Spinal cord (tissue), 10 donors: ENCODE measurements around the gene SMG9. TPM values are rescaled to one million over a fixed set of nuclear protein-coding genes. Genes with fewer than 3 reads are reported as not detected.
A peak's percentile ranks its signal among the peaks of the same experiment; 100 is the strongest.
"Not testable (repeated sequence)": the region's sequence is repeated elsewhere in the genome, so short reads cannot be mapped to it uniquely, and the experiment has no call there.

ENCODE experiments used
- DNase-seq, 6 donors: peaks; one replicate each; pipeline versions ENCODE4 v3.0.0 to v3.0.0-alpha.2; 2013 to 2015; ENCODE audit warnings: low spot score in 6 of 6, low read depth in 4 of 6
- H3K27ac ChIP-seq: one replicate; pipeline ENCODE4 v1.5.1; 2013; ENCODE audit warnings: low read depth, low read length, control low read depth
- H3K27me3 ChIP-seq: one replicate; pipeline ENCODE4 v1.6.1; 2013; ENCODE audit warnings: low read length; ENCODE audit not compliant: control insufficient read depth, insufficient read depth
- H3K36me3 ChIP-seq: one replicate; pipeline ENCODE4 v1.6.1; 2013; ENCODE audit warnings: low read length; ENCODE audit not compliant: control insufficient read depth, insufficient read depth
- H3K4me1 ChIP-seq: one replicate; pipeline ENCODE4 v1.6.1; 2013; ENCODE audit warnings: low read length; ENCODE audit not compliant: control insufficient read depth, insufficient read depth
- H3K4me3 ChIP-seq: one replicate; pipeline ENCODE4 v1.5.1; 2013; ENCODE audit warnings: low read depth, low read length, control low read depth
- H3K9me3 ChIP-seq: one replicate; pipeline ENCODE4 v1.6.1; 2013; ENCODE audit warnings: low read length; ENCODE audit not compliant: control insufficient read depth, insufficient read depth
- WGBS: methylation state at CpG from one replicate; pipeline ENCODE4 v1.1.5; 2013; ENCODE audit warnings: missing lambda C conversion rate; ENCODE audit not compliant: insufficient coverage; 5-methylcytosine and 5-hydroxymethylcytosine counted together
- polyA plus RNA-seq, 2 donors: library from polyadenylated mRNA; unstranded; fragments of 120-200 nt; gene quantifications; one replicate each; pipeline ENCODE4 v1.2.1, GENCODE V29; 2013; ENCODE audit not compliant: insufficient read length in 2 of 2
- total RNA-seq, 2 donors: library from RNA; depleted of rRNA in 1 of 2; stranded (reverse); fragments of 120-200 nt in 1 of 2; fragments of >200 nt in 1 of 2; gene quantifications; one replicate each; pipeline versions ENCODE4 v1.2.3 to v1.2.4, GENCODE V29; 2013 to 2014
- donor health status: healthy.

SMG9 gene
- total and polyA plus RNA-seq, 4 donors: 9.2 to 110 (median 56.6) TPM

DNA sequence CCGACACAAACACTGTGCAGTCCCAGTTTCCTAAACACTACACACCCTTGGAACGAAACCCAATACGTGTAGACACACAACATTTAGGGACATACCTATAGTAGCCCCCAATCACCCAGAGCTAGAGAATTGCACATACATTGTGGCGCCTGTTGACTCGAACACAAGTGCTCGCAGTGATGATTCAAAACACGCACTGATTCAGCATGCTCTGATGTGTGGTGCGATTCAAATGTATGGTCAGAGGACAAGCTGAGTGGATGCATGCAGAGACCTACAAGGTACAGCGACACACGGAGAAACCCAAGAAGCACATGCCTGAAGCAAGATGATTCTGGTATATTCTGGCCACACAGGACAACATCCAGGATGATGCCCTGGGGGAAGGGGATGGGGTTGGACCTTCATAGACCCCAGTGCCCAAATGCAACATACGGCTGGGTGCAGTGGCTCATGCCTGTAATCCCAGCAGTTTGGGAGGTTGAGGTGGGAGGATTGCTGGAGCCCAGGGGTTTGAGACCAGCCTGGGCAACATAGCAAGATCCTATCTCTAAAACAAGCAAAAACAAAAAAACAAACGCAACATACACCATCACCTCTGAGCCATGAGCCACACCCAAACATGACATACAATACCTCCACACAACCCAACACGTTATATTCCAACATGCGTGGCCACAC, 27.0 kb upstream of the SMG9 start:
- Histone ChIP-seq H3K27me3 (no peaks in the 10 kb centered on the region), H3K36me3 (no peaks in the 10 kb centered on the region), H3K27ac (no peak overlapping the region), H3K4me3 (no peak overlapping the region), H3K9me3 (no peaks in the 10 kb centered on the region), H3K4me1 (peaks cover 23% of the 10 kb centered on the region)
- WGBS: 94% methylated on average over 12 of the region's 14 CpGs
- DNase-seq: no peak

DNA sequence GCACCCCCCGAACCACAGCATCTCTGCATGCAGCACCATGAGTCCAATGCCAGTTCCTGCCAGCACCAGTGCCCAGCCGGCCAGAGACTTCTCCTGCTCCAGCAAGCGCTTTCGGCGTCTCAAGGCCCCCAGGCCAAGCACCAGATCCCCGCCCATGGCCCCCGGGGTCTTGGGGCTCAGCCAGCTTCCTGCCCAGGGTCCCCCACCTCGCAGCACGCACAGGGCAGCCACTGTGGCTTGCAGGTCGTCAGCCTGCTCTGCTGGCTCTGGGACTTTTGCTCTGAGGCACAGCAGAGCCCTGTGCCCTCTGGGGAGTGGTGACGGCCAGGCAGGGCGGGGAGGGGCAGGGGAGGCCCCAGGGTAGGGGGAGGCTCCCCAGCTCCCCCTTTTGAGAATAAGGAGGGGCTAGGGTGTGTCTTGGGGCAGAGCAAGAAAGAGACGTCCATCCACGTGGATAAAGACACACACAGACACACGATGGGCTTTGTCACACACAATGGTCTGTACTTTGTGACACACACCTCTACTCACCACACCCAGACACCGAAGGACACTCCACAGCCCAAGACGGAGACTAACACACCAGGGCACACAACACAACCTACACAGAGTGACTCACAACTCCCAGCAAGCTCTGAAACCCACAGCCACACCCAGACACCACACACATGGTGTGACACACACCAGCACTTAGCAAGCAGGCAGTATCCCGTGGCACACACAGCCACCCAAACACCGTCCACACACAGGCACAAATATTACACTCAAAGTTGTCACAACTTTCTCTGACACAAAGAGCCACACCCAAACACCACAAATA, 26.2 kb upstream of the SMG9 start, which contains the start of gene KCNN4:
Gene KCNN4 (minus strand): TSS at position 268 of the 820 bp plus-strand sequence. CDS start 112 bp downstream, at position 156.
- Histone ChIP-seq H3K27ac (no peak within 1 kb of the TSS), H3K4me3 (no peak within 1 kb of the TSS), H3K4me1 (peaks cover 23% of the 10 kb centered on the region), H3K27me3 (no peaks in the 10 kb centered on the region), H3K36me3 (no peaks in the 10 kb centered on the region), H3K9me3 (no peaks in the 10 kb centered on the region)
- DNase-seq: no peak
- 41% methylated on average over 15 of the region's 19 CpGs for WGBS

DNA sequence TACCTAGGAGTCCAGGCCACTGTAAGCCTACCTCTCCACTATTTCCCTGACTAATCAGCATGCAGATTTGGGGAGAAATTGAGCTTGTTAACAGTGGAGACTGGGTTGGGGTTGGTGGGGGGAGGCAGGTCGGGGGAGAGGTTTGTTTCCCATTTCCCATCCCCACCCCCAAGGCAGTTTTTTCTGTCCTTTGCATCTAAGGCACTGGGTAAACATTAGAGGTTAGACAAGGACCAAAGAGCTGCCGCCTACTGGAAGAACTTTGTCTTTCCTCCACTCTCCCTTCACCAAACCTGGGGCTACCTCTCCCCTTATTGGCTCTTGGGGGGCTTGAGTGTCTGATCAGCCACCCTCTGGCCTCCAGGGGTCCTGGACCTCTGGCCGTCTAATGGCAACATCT, 25.1 kb upstream of the SMG9 start:
- H3K9me3 ChIP-seq: no peaks in the 10 kb centered on the region
- no peaks in the 10 kb centered on the region for H3K36me3 ChIP-seq
- no peak overlapping the region for H3K27ac ChIP-seq
- WGBS: 42% methylated on average over 2 of the region's 3 CpGs
- H3K27me3 ChIP-seq: peaks cover 7% of the 10 kb centered on the region
- H3K4me1 ChIP-seq: peaks cover 21% of the 10 kb centered on the region
- no peak overlapping the region for H3K4me3 ChIP-seq
- no peak for DNase-seq

DNA sequence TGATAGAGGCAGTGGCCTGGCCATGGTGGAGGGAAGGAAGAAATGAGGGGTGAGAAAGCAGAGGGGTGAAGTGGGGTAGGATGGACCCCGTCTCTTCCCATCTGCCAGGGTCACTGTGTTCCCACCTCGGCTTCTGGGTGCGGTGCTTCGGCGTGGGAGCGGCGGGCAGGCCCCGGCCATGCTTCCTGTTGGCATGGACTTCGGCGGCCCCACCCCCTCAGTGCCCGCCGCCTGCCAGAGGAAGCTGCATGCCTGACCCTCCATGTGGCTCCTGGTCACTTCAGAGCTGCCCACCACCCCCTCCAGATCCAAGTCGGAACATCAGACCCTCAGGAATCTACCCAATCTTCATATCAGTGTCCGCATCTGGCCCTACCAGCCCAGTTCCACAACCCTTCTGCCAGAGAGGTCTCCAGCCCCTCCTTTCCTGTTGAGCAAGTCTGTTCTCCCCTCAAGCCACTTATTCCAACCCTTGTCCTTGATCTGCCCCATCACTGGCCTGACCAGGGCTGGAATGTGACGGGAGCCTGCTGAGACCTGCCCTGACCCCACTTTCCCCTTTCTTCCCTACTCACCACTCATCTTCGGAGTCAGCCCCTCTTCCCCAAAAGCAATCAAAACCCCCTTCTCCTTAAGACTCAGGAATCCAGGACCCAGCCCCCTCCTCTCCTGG, 24.5 kb upstream of the SMG9 start:
- H3K9me3 ChIP-seq: no peaks in the 10 kb centered on the region
- 82% methylated on average over 15 of the region's 16 CpGs for WGBS
- no peak overlapping the region for H3K4me3 ChIP-seq
- no peaks in the 10 kb centered on the region for H3K36me3 ChIP-seq
- no peak for DNase-seq
- peaks cover 12% of the 10 kb centered on the region for H3K27me3 ChIP-seq
- H3K27ac ChIP-seq: no peak overlapping the region
- peaks cover 26% of the 10 kb centered on the region for H3K4me1 ChIP-seq

DNA sequence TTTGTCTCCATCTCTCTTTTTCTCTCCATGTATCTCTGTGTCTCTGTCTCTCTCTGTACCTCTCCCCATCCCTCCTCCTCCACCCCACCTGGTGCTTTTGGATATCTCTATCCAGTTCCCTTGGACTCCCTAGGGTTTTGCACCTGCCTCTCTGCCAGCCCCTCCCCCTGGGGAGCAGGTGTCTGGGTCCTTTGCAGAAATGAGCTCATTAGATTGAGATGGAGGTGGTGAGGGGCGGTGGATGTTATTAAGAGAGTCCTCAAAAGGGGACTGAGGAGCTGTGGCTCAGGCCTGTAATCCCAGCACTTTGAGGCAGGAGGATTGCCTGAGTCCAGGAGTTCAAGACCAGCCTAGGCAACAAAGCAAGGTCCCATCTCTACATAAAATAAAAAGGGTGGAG, 23.9 kb upstream of the SMG9 start:
- Histone ChIP-seq H3K9me3 (no peaks in the 10 kb centered on the region), H3K27me3 (peaks cover 18% of the 10 kb centered on the region), H3K27ac (no peak overlapping the region), H3K36me3 (no peaks in the 10 kb centered on the region), H3K4me1 (peaks cover 32% of the 10 kb centered on the region), H3K4me3 (no peak overlapping the region)
- no peak for DNase-seq
- 60% methylated on average over 1 of the region's 1 CpG for WGBS

DNA sequence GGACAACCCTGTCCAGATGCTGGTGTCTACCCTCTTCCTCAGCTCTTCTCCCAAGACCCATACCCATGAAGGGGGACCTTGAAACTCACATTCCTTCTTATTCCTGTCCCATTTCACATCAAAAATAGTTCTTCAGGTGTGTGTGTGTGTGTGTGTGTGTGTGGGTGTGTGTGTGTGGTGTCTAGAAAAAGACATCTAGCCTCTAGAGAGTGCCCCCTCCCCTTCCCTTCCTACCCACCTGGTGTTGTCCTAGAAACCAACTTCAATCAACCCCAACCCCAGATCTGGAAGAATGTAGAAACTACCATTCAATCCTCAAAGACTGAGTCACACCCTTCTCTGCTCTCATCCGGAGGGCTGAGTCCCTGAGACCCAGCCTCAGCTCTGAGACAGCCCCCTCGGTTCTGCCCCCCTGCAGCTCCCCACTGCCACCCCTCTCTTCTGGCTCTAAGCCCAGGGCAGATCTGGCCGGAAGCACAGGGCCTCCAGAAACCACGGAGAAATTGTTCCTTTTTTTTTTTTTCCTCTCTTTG, 22.5 kb upstream of the SMG9 start:
- peak in 2 of 6 donors; percentile 29 to 48 for DNase-seq
- H3K36me3 ChIP-seq: no peaks in the 10 kb centered on the region
- H3K4me1 ChIP-seq: peaks cover 32% of the 10 kb centered on the region
- 3% methylated on average over 2 of the region's 4 CpGs for WGBS
- H3K27ac ChIP-seq: peak overlapping the region; percentile 40
- no peaks in the 10 kb centered on the region for H3K9me3 ChIP-seq
- H3K4me3 ChIP-seq: no peak overlapping the region
- H3K27me3 ChIP-seq: peaks cover 32% of the 10 kb centered on the region

DNA sequence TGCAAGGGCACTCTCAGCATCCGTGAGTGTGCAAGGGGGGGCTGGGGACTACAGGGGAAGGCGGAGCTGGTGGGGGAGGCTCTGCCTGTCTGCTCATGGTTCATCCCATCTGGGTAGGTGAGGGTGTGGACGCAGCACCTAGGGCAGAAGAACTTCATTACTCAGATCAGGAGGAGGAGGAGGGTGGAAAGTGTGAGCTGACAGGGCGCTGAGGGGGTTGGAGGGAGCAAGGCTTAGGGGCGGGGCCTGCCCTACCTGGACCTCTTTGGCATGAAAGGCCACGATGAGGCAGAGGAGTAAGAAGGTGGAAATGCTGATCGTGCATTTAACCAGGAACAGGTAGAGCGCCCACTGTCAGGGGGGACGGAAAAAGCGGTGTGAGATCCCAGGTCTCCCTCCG, 21.5 kb upstream of the SMG9 start:
- no peak for DNase-seq
- Histone ChIP-seq H3K36me3 (no peaks in the 10 kb centered on the region), H3K4me1 (peaks cover 32% of the 10 kb centered on the region), H3K27ac (no peak overlapping the region), H3K4me3 (no peak overlapping the region), H3K9me3 (no peaks in the 10 kb centered on the region), H3K27me3 (peaks cover 32% of the 10 kb centered on the region)
- WGBS: 63% methylated on average over 8 of the region's 11 CpGs

DNA sequence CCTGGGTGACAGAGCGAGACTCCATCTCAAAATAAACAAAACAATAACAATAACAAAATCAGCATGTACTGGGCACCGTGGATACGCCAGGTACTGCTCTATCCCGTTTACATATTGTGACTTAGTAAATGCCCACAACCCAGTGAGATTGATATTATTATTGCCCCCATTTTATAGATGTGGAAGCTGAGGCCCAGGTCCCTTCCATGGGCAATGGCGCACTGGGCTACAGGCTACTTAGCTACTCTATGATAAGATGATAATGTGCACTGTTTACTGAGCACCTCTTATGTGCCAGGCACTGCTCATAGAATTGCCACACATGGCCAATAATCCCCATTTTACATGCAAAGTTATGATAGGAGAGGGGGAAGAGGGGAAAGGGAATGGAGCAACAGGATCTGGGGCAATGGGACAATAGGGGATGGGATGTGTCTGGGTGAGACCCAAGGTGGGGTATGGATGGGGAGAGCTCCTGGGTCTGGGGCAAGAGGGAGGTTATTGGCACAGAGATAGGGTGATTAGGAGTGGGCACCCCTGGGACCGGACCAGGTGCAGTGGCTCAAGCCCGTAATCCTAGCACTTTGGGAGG, 20.6 kb upstream of the SMG9 start:
- 100% methylated on average over 3 of the region's 7 CpGs for WGBS

DNA sequence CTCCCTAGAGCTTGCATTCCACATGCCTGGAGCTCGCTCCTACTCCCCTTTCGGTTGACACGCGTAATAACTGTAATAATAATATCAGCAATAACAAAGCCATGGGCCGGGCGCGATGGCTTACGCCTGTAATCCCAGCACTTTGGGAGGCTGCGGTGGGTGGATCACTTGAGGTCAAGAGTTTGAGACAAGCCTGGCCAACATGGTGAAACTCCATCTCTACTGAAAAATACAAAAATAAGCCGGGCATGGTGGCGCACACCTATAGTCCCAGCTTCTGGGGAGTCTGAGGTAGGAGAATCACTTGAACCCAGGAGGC, 20.1 kb upstream of the SMG9 start:
- not testable (repeated sequence) for H3K27ac ChIP-seq, H3K36me3 ChIP-seq, DNase-seq, H3K9me3 ChIP-seq, H3K4me3 ChIP-seq
- peaks cover 32% of the 10 kb centered on the region for H3K27me3 ChIP-seq
- peaks cover 27% of the 10 kb centered on the region for H3K4me1 ChIP-seq
- 93% methylated on average over 8 of the region's 11 CpGs for WGBS

More for the DNA sequence above, 20.6 kb upstream of the SMG9 start:
- H3K9me3 ChIP-seq: no peaks in the 10 kb centered on the region
- no peaks in the 10 kb centered on the region for H3K36me3 ChIP-seq
- peaks cover 27% of the 10 kb centered on the region for H3K4me1 ChIP-seq
- no peak overlapping the region for H3K27ac ChIP-seq
- no peak overlapping the region for H3K4me3 ChIP-seq
- peaks cover 32% of the 10 kb centered on the region for H3K27me3 ChIP-seq
- DNase-seq: no peak
